Measurements from ENCODE around the gene MOB3A. TPM values are rescaled to one million over a fixed set of nuclear protein-coding genes. Genes with fewer than 3 reads are reported as not detected.

Gene MOB3A
- total RNA-seq, 1 donor from 2014 or later: 14.8 TPM

GRCh38 chr19:2047076-2047448, 49.1 kb downstream of the MOB3A start:
- no peak for DNase-seq (ENCODE audit: low read depth in 2 of 2)

DNA sequence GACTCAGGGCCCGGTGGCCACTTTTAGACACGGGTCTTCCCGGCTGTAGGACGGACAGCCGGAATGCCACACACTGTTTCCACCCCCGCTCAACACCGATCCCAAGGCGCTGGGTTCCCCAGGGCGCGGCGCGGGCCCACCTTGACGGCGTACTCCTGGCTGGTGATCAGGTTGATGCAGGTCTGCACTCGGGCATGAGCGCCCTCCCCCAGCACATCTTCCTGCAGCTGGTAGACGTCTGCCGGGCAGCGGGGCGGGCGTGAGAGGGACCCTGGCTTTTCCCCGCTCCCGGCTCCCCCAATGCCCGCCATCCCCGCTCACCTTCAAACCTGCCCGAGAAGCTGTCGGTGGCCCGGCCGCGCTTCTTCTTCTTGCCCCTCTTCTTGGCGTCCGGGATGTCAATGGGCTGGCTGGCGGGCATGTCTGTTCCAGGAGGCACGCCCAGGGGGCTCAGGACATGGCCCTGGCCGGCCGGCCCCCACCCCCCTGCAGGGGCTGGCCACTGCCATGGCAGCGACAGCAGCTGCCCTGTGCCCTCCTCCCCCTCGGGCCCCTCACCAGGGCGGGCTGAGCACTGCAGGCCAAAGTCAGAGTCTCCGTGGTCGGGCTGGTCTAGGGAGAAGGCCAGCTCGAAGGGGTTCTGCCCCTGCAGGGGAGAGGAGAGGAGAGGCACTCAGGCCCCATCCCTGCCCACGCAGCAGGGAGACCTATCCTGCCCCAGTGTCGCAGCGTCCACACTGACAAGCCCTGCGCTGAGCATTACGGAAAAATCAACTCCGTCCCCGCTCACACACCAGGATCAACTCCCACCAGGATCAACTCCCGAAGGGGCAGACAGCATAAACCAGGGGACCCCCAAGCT, 49.8 kb downstream of the MOB3A start:
- no peak for DNase-seq (ENCODE audit: low read depth in 2 of 2)

DNA sequence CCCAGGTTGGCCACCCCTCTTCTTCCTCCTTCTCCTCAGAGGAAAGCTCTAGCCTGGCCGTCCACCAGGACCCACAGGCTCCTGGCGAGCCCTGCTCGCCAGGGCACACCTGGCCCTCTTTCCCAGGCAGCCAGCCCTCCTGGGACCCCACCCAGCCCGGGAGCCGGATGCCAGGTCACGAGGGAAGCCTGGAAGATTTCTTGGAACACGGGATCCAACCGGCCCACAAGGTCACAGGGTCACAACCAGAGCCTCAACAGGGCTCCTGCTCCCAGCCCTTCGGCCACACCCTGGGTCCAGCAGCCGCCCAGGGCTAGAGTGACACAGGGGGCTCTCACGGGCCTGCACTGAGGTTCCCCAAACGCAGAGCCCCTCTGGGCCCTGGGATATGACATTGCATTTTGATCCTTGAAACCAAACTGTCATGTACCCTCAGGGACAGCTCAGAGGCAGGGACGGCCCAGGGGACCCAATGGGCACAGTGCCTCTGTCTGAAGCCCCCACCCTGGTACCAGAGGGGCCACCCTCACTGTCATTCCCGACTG, 50.6 kb downstream of the MOB3A start:
- no peak for DNase-seq (ENCODE audit: low read depth in 2 of 2)

DNA sequence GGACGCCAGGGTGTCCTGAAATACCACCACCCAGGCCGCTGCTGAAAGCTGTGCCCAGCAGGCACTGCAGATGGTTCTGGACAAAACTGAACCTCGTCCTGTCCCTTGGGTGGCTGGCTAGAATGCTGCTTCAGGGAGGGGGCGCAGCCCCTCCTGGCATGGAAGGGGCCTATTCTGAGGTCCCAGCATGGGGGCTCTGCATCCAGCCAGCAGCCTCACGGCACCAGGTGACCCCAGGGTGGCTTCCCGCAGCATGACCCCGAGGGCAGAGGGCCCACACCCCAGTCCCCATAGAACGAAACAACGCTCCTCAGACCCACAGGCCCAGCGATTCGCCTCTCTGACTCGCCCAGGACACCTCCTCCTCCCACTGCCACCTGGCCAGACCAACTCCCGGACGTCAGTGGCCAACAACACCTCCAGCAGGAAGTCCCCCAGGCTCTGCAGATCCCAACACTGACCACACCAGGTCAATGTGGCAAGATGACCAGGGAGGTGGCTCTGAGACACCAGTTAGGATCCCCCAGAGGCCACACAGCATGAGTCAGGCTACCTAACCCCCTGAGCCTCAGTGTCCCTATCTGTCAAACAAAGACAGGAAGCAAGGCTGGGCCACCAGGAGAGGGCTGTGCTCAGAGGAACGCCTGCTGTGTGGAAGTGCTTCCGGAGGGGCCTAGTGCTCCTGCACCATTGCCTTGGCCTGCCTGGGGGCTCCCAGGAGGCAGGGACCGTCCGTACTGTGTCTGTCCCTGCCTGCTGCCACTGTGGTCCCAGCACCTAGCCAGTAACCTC, 51.2 kb downstream of the MOB3A start:
- DNase-seq (ENCODE audit: low read depth in 2 of 2): no peak

DNA sequence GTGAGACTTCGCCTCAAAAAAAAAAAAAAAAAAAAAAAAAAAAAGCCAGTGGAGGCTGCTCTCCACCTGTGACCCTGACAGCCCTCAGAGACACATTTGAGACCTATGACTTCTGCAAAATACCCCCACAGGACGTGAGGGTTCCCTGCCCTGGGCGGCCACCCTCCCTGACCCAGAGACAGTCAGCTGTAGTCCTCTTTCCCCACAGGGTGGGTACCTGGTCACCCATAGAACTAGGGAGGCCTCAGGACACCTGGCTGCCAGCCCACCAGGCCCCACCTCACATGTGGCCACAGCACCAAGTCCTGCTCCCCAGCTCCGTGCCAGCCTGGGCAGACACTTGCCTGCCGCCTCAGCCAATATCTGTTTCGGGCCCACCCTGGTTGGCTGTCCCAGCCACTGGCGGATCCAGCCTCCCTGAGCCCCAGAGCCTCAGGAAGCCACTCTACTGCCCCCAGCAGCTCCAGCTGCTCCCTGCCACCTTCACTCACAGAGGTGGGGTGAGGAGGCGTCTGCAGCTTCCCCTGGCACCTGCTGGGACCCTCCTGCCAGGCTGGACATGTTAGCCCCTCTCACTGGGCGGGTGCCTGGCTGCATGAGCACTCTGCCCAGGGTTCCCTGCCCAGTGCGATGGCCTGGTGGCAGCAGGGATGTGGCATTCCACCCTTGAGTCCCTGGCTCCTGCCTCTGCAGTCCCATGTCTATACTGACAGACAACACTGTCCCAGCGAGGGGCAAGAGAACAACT, 52.0 kb downstream of the MOB3A start:
- no peak for DNase-seq (ENCODE audit: low read depth in 2 of 2)

DNA sequence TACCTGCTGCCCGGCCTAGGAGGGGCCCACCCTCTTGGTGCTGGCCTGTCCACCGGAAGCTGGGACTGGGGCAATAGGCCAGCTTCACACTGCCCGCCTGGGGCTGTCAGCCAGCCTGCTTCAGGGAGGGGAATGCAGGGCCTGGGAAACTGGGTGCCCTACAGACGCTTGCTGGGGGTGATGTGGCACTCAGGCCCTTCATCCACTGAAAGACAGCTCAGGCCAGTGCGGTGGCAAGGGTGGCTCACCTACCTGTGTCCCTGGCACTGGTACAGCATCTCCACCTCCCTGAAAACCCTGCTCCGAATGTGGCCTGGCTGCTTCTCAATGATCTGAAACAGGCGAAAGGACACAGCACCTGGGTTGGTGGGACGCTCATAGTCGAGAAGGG, 52.9 kb downstream of the MOB3A start:
- DNase-seq (ENCODE audit: low read depth in 2 of 2): no peak

DNA sequence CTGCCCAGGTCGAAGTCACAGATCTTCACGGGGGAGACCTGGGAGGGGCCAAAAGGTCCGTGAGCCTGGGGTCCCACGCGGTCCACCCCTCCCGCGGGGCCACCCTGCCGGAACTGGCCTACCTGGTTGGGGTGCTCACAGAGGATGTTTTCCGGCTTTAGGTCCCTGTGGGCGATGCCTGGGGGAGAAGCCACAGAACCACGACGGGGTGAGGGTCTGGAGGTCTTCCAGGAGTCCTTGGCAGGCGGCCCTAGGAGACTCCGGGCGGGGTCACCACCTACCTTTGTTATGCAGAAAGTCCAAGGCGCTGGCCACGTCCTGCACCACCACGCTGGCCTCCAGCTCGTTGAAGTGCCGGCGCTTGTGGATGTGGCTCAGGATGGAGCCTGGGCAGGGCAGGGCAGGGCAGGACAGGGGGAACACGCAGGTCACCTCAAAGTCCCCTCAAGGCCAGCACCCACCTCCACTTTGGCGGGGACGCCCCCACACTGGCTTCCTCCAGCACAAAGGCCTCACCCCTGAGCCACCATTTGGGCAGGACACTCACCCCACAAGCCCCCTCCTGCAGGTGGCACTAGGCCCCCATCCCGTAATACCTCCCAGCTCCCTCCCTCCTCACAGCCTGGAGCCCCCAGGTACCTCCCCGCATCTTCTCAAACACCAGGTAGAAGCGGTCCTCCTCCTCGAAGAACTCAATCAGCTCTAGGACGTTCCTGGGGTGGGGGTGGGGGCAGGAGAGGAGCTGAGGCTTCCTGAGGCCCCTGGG, 53.5 kb downstream of the MOB3A start:
- DNase-seq (ENCODE audit: low read depth in 2 of 2): no peak

GRCh38 chr19:2041683-2042484, 54.2 kb downstream of the MOB3A start:
- DNase-seq (ENCODE audit: low read depth in 2 of 2): peak; percentile 85 to 95

- DNase-seq (ENCODE audit: low read depth in 2 of 2): no peak
Observed at GRCh38 chr19:2041433-2041682, 54.8 kb downstream of the MOB3A start.

DNA sequence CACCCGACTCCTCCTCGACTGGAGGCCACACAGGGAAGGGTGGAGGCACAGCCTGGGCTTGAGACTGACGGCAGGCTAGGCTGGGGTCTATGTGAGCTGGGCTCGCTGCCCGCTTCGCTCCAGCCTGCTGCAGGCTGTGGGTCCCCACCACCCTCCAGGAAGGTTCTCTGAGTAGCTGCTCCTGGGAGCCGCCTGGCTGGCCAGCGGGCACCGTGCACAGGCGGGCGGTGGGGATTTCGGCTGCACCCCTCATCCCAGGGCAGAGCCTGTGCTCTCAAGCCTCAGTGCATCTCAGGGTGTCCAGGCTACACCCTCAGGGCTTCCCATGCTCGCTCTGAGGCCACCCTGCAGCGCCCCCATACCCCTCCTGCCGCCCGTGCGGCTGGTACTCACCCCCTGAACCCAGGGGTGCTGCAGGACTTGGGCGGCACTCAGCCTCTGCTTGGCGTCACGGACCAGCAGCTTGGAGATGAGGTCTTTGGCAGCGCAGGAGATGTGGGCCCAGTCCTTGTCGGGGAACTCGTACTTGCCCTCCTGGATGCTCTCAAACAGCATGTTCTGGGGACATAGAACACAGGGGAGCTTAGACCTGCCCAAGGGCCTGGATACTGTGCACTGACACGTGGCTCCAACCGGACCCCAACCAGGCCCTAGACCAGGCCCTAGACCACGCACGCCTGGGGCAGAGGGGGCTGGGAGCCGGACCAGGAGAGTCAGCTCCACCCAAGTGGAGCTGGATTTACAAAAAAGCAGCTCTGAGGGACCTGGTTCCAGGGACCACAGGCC, 55.3 kb downstream of the MOB3A start:
- no peak for DNase-seq (ENCODE audit: low read depth in 2 of 2)

DNA sequence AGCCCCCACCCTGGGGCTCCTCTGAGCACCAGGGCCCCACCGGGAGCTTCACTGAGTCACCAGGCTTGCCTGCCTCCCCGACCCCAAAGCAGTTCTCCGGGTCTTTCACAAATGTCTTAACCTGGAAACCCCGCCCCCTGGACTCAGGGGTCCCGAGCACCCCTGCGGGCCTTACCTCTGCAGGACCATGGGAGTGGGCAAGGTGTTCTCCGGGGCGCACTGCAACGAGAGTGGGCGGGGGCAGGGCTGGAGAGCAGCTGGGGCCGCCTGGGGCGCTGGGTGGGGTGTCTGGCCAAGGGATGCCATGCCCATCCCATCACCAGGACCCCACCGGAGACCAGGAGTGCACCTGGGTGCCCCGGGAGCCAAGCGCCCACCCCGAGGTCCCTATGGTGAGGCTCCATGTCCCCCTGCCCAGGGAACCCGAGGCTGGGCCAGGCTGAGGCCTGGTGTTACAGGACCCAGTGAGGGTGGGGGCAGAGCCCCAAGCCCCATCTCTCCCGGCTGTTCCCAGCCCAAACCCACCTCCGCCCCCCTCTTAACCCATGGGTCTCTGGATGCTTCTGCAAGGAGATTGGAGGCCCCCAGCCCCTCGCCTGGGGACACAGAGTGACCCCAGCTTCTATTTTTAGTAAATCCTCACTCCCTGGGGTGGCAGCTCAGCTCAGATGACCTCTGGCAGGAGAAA, 56.0 kb downstream of the MOB3A start:
- no peak for DNase-seq (ENCODE audit: low read depth in 2 of 2)

- no peak for DNase-seq (ENCODE audit: low read depth in 2 of 2)
Observed at GRCh38 chr19:2039089-2039958, 56.8 kb downstream of the MOB3A start.

- DNase-seq (ENCODE audit: low read depth in 2 of 2): no peak
Observed at GRCh38 chr19:2038284-2039088, 57.6 kb downstream of the MOB3A start.

- DNase-seq (ENCODE audit: low read depth in 2 of 2): no peak
Observed at GRCh38 chr19:2037651-2038255, 58.4 kb downstream of the MOB3A start.

DNA sequence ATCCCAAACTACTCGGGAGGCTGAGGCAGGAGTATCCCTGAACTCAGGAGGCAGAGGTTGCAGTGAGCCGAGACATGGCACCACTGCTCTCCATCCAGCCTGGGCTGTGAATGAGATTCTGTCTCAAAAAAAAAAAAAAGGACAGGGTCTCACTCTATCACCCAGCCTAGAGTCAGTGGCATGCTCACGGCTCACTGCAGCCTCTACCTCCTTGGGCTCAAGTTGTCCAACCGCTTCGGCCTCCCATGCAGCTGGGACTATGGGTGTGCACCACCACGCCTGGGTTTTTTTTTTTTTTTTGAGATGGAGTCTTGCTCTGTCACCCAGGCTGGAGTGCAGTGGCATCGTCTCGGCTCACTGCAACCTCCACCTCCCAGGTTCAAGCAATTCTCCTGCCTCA, 59.7 kb downstream of the MOB3A start:
- no peak for DNase-seq (ENCODE audit: low read depth in 2 of 2)

DNA sequence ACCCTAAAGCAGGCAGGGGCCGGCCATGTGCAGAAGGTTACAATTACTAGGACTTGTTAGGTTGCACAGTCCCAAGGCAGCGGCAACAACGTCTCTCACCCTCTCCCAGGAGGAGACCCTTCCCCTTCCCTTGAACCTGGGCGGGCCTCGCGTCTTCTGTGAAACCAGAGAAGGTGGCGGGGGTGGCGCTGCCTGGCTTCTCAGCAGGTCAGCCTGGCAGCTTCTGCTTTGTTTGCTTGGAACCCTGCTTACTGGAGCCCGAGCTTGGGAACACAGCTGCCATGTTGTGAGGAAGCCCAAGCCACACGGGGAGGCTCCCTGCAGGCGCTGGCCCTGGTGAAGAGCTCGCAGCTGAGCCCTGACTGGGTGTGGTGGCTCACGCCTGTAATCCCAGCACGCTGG, 60.5 kb downstream of the MOB3A start:
- DNase-seq (ENCODE audit: low read depth in 2 of 2): no peak
